Measurements from ENCODE around the gene COL6A2. TPM values are rescaled to one million over a fixed set of nuclear protein-coding genes. Genes with fewer than 3 reads are reported as not detected.

Gene COL6A2
- total RNA-seq, 1 donor from 2014 or later: 378 TPM

- Mint-ChIP-seq H3K27me3 (ENCODE audit: unreplicated experiment) (peaks cover 21% of the 10 kb centered on the region), H3K9me3 (ENCODE audit: unreplicated experiment) (peaks cover 11% of the 10 kb centered on the region), H3K4me1 (ENCODE audit: unreplicated experiment) (peaks cover 17% of the 10 kb centered on the region), H3K36me3 (ENCODE audit: low read depth, unreplicated experiment) (peaks cover 23% of the 10 kb centered on the region), H3K4me3 (ENCODE audit: unreplicated experiment) (no peak overlapping the region), H3K27ac (ENCODE audit: unreplicated experiment) (no peak overlapping the region)
- DNase-seq (ENCODE audit: low spot score): no peak
- no peak for TF ChIP-seq CTCF (IDR thresholded peaks at IDR 0.05; ENCODE audit: unreplicated experiment)
Measured at GRCh38 chr21:46061063-46061462, 36.8 kb upstream of the COL6A2 start.

- Mint-ChIP-seq H3K36me3 (ENCODE audit: low read depth, unreplicated experiment) (peaks cover 23% of the 10 kb centered on the region), H3K27me3 (ENCODE audit: unreplicated experiment) (peaks cover 19% of the 10 kb centered on the region), H3K4me3 (ENCODE audit: unreplicated experiment) (no peak overlapping the region), H3K27ac (ENCODE audit: unreplicated experiment) (no peak overlapping the region), H3K4me1 (ENCODE audit: unreplicated experiment) (peaks cover 22% of the 10 kb centered on the region), H3K9me3 (ENCODE audit: unreplicated experiment) (peaks cover 11% of the 10 kb centered on the region)
- DNase-seq (ENCODE audit: low spot score): no peak
- TF ChIP-seq CTCF (IDR thresholded peaks at IDR 0.05; ENCODE audit: unreplicated experiment): no peak
Measured at GRCh38 chr21:46061518-46061917, 36.4 kb upstream of the COL6A2 start.

GRCh38 chr21:46061950-46062349 lies 36.0 kb upstream of the COL6A2 start:
- no peak overlapping the region for H3K4me3 Mint-ChIP-seq (ENCODE audit: unreplicated experiment)
- peaks cover 23% of the 10 kb centered on the region for H3K36me3 Mint-ChIP-seq (ENCODE audit: low read depth, unreplicated experiment)
- peaks cover 11% of the 10 kb centered on the region for H3K9me3 Mint-ChIP-seq (ENCODE audit: unreplicated experiment)
- H3K27me3 Mint-ChIP-seq (ENCODE audit: unreplicated experiment): peaks cover 19% of the 10 kb centered on the region
- H3K27ac Mint-ChIP-seq (ENCODE audit: unreplicated experiment): no peak overlapping the region
- DNase-seq (ENCODE audit: low spot score): no peak
- H3K4me1 Mint-ChIP-seq (ENCODE audit: unreplicated experiment): peaks cover 23% of the 10 kb centered on the region
- TF ChIP-seq CTCF (IDR thresholded peaks at IDR 0.05; ENCODE audit: unreplicated experiment): no peak

- peaks cover 19% of the 10 kb centered on the region for H3K27me3 Mint-ChIP-seq (ENCODE audit: unreplicated experiment)
- DNase-seq (ENCODE audit: low spot score): no peak
- H3K4me1 Mint-ChIP-seq (ENCODE audit: unreplicated experiment): peaks cover 27% of the 10 kb centered on the region
- no peak for TF ChIP-seq CTCF (IDR thresholded peaks at IDR 0.05; ENCODE audit: unreplicated experiment)
- peaks cover 11% of the 10 kb centered on the region for H3K9me3 Mint-ChIP-seq (ENCODE audit: unreplicated experiment)
- no peak overlapping the region for H3K27ac Mint-ChIP-seq (ENCODE audit: unreplicated experiment)
- H3K4me3 Mint-ChIP-seq (ENCODE audit: unreplicated experiment): no peak overlapping the region
- H3K36me3 Mint-ChIP-seq (ENCODE audit: low read depth, unreplicated experiment): peaks cover 23% of the 10 kb centered on the region
Measured at GRCh38 chr21:46062471-46063211, 35.3 kb upstream of the COL6A2 start.

- peaks cover 11% of the 10 kb centered on the region for H3K9me3 Mint-ChIP-seq (ENCODE audit: unreplicated experiment)
- H3K4me3 Mint-ChIP-seq (ENCODE audit: unreplicated experiment): no peak overlapping the region
- DNase-seq (ENCODE audit: low spot score): no peak
- no peak for TF ChIP-seq CTCF (IDR thresholded peaks at IDR 0.05; ENCODE audit: unreplicated experiment)
- peaks cover 29% of the 10 kb centered on the region for H3K4me1 Mint-ChIP-seq (ENCODE audit: unreplicated experiment)
- H3K36me3 Mint-ChIP-seq (ENCODE audit: low read depth, unreplicated experiment): peaks cover 21% of the 10 kb centered on the region
- H3K27me3 Mint-ChIP-seq (ENCODE audit: unreplicated experiment): peaks cover 19% of the 10 kb centered on the region
- H3K27ac Mint-ChIP-seq (ENCODE audit: unreplicated experiment): no peak overlapping the region
Measured at GRCh38 chr21:46063227-46063626, 34.7 kb upstream of the COL6A2 start.
